KG1 (cell line): ENCODE measurements around the gene ERC2.

ENCODE experiments used
- DNase-seq: peaks from one replicate; lab custom pipeline; 2025; lab: John Stamatoyannopoulos, UW

Gene ERC2

DNA sequence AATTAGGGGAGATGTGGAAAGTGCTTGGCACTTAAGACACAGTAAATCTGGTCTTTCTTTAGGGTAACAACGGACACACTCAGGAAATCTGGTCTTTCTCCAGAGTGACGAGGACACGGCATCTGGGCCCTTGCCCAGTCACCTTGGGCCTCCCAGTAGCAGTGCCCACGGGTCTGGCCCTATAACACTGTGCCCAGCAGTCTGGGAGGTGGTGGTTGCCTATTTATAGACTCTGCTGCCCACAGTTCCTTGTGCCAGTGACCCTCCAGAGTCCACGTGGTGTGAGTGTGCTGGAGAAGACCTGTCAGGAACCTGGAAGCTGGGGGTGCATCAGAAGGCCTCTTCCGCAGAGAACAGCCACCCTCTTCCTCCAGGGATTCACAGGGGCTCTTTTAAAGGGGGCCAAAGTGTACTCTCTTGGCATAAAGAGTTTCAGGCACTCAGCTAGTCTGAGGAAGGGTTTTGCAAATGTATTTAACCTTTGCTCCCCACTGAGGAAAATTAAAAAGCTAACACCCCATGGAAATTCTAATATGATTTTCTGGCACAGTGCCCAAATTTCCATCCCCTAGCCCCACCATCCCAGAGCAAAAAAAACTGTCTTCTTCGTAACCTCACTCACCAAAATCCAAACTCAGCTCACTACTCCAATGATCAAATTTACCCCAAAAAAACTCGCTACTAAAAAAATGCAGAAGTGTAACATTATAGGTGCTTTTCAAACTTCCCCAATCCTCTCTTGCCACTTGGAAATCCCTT lies 996.6 kb downstream of the ERC2 start:
- DNase-seq: no peak

DNA sequence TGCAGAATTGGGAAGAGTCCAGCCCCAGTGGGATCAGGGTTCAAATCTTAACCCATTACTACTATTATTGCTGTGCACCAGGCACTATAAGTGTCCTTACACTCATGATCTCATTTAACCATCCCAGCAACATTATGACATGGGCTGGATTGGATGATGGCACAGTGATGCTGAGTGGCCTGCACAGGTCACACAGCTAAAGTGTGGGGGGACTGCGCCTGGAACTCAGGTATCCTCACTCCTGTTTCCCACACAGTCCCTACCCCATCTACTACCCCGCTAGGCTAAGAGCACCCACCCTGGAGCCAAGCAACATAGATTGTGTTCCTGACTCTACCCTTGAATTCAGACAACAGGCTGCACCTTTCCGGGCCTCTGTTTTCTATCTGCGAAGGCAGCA lies 997.2 kb downstream of the ERC2 start:
- DNase-seq: no peak

DNA sequence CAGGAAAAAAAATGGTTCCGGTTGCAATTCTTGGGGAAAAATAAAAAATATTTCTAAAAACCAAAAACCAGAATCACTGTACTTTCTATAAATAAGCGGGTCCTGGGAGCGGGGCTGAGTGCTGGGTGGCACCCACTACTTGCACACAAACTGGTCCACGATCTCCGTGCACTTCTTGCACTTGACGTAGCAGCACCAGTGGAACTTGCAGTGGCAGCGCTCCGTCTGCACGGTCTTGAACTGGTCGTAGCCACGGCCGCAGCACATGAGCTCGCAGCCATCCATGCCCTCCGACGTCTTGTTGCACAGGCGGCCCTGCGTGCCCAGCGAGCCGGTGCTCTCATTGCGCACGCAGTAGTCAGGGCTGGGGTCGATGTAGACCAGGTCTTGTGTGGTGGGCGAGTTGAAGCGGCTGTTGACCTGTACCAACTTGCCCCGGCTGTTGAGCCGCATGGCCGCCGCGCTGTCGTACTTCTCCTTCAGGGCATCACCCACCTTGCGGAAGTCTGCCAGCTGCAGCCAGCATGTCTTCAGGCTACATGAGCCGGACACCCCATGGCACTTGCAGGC lies 998.2 kb downstream of the ERC2 start:
- DNase-seq: no peak

DNA sequence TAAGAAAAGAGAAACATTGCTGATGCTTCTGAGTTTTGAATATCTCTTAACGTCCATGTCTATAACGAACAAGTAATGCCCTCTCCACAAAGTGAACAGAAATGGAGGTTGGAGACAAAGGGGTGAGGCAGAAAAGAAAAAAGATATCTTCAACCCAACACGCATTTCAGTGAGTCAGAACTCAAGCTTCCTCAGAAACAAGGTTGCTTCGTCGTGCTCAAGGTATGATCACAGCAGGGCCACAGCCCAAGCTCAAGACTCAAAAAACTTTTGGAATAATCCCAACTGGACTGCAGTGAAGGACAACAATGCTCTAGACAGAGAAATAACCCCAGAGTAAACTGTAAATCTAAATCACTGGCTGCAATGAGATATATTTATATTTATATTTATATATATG lies 1000.0 kb downstream of the ERC2 start:
- no peak for DNase-seq

DNA sequence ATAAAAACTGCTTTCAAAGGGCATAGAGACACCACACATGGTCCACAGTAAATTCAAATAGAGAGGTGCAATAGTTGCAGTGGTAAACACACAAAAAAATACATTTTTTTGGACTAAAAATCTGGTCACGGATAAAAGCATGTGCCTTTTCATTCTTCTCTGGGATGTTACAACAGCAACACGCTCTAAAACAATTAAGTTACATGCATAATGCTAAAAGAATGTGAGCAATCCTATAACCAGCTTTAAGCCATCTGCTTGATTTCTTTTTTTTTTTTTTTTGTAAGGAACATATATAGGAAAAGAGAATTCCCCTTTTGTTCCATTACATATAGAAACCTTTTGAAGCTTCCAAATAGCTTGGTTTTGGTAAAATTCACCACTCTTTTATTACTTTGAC lies 1001.2 kb downstream of the ERC2 start:
- DNase-seq: no peak

DNA sequence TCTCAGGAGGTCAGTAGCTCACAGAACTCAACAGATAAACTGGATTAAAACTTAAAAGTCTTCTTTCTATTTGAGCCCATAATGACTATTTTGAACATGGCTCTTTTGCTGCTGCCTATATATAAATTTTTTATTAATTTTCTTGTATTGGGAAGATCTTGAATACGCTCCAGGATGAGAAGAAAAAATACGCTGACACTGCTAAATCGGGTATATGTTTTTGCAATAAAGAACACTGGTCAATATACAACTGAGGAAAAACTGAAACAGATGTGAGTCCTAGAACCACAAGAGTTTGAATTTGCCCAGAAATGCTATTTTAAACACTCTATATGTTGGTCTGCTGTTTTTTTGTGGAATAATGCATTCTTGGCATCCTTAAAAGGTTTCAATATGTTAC lies 1001.7 kb downstream of the ERC2 start:
- DNase-seq: no peak

DNA sequence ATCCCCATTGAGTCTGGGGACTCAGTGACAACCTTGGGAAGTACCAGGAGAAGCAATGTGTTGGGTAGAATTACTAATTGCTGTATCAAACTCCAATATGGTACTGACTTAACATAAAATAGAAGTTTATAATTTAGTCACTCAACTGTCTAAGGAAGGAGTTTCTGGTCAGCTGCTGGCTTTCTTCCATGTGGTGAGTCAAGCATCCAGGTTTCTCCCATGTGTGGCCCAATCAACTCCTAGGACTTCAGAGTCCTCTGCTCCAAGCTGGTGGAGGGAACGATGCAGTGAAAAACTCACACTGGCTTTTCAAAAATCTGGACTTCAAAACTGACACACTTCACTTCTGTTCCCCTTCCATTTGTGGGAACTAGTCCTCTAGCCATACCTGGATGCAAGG lies 1006.4 kb downstream of the ERC2 start:
- DNase-seq: no peak

DNA sequence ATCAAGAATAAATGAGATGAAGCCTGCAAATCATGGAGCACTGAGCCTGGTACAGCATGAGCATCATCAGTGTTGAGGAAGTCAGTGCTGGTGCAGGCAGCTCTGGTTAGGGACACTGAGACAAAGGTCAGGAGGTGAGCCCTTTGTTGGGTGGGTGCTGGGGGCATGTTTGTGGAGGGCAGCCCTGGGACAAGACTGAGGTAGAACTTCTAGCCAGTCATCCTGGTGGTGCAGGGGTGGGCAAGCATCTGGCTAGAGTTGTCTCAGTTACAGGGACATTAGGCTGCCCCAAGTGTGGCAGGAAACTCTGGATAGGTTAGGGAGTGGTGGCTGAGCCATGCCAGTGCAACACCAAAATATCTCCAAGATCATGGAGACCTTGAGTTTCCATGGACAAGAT lies 1008.4 kb downstream of the ERC2 start:
- no peak for DNase-seq
